GM19468 (cell line): ENCODE results near the gene DARS2.

Experiments used
- ATAC-seq: cut with Tn5 transposase; IDR thresholded peaks from one replicate; pipeline ENCODE4 v1.9.1; 2021; ENCODE audit warnings: mild to moderate bottlenecking, moderate library complexity, moderate number of reproducible peaks; ENCODE audit not compliant: unreplicated experiment; ENCODE audit errors: extremely low read depth

Gene DARS2

GRCh38 chr1:173884701-173885100 lies 60.2 kb downstream of the DARS2 start:
- no peak for ATAC-seq

DNA sequence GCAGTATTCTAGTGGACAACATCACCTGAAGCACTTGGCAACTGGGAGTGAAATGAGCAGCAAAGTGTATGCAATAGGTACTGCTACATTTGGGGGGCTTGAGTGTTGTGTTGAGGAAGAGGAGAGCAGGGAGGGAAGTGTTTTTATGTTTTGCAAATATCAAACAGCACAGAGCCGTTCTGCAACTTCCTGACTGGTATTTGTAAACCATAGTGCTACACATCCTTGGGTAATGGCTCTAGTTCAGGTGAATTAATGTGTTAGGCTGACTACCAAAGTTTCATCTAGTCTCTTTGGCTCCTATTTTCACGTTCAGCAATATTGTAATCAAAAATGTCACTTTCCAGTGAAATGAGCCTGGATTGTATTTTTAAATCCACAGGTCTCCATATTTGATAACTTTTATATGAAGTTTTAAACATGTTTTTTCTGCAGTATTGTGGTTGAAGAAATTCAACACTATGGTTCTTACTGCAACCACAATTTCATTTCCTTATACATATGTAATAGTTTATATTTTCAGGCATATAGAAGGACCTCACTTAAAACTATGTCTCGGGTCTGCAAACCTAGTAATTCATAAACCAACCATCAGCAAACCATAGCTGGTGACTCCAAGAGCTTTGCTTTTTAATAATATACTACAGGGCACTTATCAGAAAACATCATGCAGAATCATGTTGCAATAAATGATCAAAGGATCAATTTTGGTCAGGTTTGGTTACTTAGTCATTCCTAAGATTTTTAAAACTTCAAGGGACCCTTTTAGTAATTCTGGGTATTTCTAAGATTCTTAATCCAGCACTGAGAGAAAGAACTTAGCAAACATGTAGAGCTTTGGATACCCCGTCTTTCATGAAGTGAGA lies 62.5 kb downstream of the DARS2 start:
- no peak for ATAC-seq

DNA sequence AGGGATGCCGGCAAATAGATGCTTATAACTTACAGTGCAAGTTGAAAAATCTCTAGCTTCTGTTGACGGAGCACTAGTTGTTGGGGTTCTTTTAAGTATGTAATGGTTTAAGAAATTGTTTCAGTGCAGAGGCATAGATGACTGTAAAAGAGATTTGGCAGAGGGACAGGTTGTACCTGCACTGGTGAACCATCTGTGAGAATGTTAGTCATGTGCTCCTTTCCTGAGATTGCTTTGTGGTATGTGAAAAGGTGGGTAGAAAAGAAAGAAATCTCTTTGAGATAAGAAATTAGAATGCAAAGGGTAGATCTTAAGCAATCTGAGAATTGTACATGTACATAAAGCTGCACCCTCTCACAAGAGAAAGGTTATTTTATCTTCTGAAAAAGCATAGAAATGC lies 63.2 kb downstream of the DARS2 start:
- no peak for ATAC-seq

GRCh38 chr1:173888749-173889148 lies 64.3 kb downstream of the DARS2 start:
- ATAC-seq, result no peak

DNA sequence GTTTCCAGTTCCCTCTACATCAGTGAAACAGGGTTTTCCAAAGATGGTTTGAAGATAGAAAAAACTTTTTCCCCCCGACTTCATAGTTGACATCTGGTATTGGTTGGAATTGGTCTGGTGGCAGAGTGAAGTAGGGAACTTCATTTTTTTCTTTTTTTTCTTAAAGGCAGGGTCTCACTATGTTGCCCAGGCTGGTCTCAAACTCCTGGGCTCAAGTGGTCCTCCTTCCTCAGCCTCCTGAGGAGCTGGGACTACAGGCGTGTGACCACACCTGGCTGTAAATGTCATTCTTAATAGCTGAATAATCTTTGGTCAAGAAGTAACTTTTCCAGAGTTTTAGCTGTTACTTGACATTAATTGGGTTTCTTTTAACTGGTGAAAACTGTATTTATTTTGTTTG lies 65.4 kb downstream of the DARS2 start:
- no peak for ATAC-seq

GRCh38 chr1:173893611-173894010 lies 69.1 kb downstream of the DARS2 start:
- ATAC-seq, result no peak

GRCh38 chr1:173894189-173894588 lies 69.7 kb downstream of the DARS2 start:
- no peak for ATAC-seq

DNA sequence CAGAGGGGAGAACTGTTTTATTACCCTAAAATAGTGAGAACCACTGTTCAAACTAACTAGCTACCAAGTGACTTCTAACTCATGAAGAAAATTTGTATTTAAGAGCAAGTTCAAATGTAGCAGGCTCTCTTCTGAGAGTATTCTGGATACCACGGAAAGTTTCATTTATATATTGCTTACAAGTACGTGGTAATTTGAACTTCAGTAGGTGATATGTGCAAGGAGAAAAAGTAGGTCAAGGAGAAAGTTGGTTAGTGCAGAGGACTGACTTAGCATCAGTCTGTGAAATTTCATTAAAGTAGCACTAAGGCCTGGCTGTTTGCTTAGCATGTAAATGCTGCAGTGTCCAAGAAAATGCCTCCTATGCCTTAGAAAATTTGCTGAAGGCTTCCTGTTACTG lies 76.0 kb downstream of the DARS2 start:
- no peak for ATAC-seq

DNA sequence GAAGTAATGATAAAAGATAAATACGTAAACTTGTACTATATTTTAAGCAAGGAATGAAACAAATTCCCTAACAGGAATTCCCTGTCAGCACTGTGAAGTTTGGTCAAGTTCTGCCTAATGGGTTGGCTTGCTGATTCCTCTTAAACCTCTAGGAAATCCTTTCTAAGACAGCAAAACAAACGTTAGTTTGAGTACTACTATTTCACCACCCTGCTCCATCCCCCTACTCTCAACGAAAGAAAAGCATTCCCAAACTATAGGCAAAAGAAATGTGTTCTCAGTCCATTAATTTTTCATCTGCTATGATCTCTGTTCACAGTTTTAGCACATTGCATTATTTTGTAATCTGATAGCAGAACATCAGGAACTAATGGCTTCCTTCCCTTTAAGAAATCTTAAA lies 76.5 kb downstream of the DARS2 start:
- ATAC-seq, result no peak

DNA sequence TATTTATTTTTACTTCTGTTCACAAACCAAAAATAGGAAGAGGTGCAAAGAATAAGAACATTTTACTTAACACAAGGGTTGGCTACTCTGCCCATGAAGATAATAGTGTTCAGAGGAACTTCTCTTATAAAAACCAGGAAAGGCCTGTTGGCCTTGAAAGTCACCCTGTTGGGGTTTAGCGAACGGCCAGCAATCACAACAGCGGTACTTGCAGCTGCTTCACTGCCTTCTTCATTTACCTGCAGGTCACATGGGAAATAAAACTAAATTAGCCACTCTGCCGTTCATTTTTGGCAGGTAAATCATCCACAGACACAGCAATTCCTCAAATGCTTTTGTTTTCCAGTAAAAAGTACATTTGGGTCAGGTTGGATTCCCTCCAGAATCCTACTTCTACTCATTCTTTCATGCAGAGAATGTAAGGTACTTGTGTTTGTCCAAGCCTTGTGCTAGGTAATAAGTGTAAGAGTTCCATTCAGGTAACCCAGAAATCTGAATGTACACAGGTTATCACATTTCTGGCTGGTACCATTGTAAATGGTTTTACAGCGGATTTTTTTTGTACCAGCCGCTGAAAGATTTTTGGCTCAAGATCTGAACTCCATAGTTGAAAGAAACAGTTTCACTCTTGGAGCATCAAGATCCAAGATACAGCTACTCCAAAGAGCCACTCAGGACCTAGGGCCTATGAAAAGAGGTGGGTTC lies 79.5 kb downstream of the DARS2 start:
- ATAC-seq, result no peak
